ENCODE results near the gene APBB2. TPM values are rescaled to one million over a fixed set of nuclear protein-coding genes. Genes with fewer than 3 reads are reported as not detected.

APBB2 gene
- total and polyA plus RNA-seq, 10 of the 15 experiments (the other 5 are each of a cell fraction or from before 2014, with no cell fraction given) = 2.7 to 24.6 (median 19.0) TPM

DNA sequence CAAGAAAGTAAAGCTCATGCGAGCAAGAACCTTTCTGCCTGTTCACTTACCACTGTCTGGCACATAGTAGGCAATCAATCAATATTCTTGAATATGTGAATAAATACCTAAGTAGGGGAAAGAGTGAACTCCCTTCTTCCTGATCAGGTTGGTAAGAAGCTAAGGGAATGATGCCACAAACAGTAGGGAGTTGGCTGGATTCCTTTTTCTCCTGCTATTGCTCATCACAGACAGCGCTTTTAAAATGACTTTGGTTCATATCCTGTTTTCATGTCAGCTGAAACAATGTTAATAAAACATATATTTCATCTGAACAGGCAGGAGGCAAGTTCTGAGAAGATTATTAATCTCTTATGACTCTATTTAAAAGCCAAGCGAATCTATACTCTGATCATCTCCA, 365.4 kb downstream of the APBB2 start:
- Histone ChIP-seq H3K4me1 (ENCODE audit: control insufficient read depth, insufficient read depth, low read length) (no peaks in the 10 kb centered on the region), H4K20me1 (ENCODE audit: control insufficient read depth, insufficient read depth) (no peaks in the 10 kb centered on the region), H3K36me3 (ENCODE audit: control insufficient read depth in 2 of 2, insufficient read depth in 2 of 2, low read length in 1 of 2) (no peaks in the 10 kb centered on the region), H3K9ac (ENCODE audit: control insufficient read depth, insufficient read depth, low read length) (no peak overlapping the region), H3K4me2 (ENCODE audit: control insufficient read depth, insufficient read depth) (no peak overlapping the region), H3K27me3 (replicated peaks in 1 of 2; ENCODE audit: control insufficient read depth in 2 of 2, insufficient read depth in 2 of 2, low read length in 1 of 2) (no peaks in the 10 kb centered on the region), H2AFZ (ENCODE audit: control insufficient read depth, low read depth, low read length) (no peak overlapping the region), H3K4me3 (no peak overlapping the region), H3K27ac (ENCODE audit: control insufficient read depth, insufficient read depth) (no peak overlapping the region), H3K9me3 (replicated peaks; ENCODE audit: control insufficient read depth, insufficient read depth, low read length) (no peaks in the 10 kb centered on the region), H3K79me2 (ENCODE audit: control insufficient read depth, insufficient read depth, low read length) (no peaks in the 10 kb centered on the region)
- FAIRE-seq (no peak), ATAC-seq (no peak), DNase-seq (ENCODE audit: low read depth, low spot score) (no peak)
- POLR2A ChIA-PET = no interaction called here
- 67% methylated on average over 3 of the region's 3 CpGs for WGBS (ENCODE audit: insufficient coverage, insufficient replicate concordance, low lambda C conversion rate, missing lambda C conversion rate)
- SMC1A ChIA-PET (ENCODE audit: uncharacterized antibody, unreplicated experiment) = interaction anchor here (0.9 to 1.1 kb wide), 3 partner anchors 8 to 49 kb away, joined by 3 to 4 read pairs (median 3); no protein-coding TSS in a partner anchor
- RAD21 ChIA-PET (ENCODE audit: unreplicated experiment) = interaction anchor here (0.7 kb wide), 1 partner anchor 368 kb away, joined by 3 read pairs; no protein-coding TSS in a partner anchor
- TF ChIP-seq E4F1 (IDR thresholded peaks at IDR 0.05; ENCODE audit: borderline replicate concordance, partially characterized antibody) = no peak
- in situ Hi-C loops (cut with MboI) (no loop called here), intact Hi-C loops (cut with micrococcal nuclease; ENCODE audit: unreplicated experiment) (no loop called here)
- BruUV-seq (replicated peaks) = no TSS peak
- CTCF ChIA-PET = interaction anchor here (0.6 to 11.5 kb wide), 4 partner anchors 8 to 156 kb away, joined by 3 to 224 read pairs (median 8); no protein-coding TSS in a partner anchor

- ChIA-PET SMC1A (ENCODE audit: uncharacterized antibody, unreplicated experiment) (interaction anchor here (1.1 kb wide), 1 partner anchor 49 kb away, joined by 3 read pairs; no protein-coding TSS in a partner anchor), POLR2A (no interaction called here), RAD21 (ENCODE audit: unreplicated experiment) (interaction anchor here (0.6 to 3.7 kb wide), 2 partner anchors 111 to 281 kb away, joined by 3 to 15 read pairs; no protein-coding TSS in a partner anchor), CTCF (interaction anchor here (0.6 to 11.5 kb wide), 5 partner anchors 7 to 155 kb away, joined by 3 to 224 read pairs (median 6); no protein-coding TSS in a partner anchor)
- Histone ChIP-seq H3K9me3 (replicated peaks; ENCODE audit: control insufficient read depth, insufficient read depth, low read length) (no peaks in the 10 kb centered on the region), H3K27me3 (replicated peaks in 1 of 2; ENCODE audit: control insufficient read depth in 2 of 2, insufficient read depth in 2 of 2, low read length in 1 of 2) (no peaks in the 10 kb centered on the region), H2AFZ (ENCODE audit: control insufficient read depth, low read depth, low read length) (no peak overlapping the region), H3K4me3 (no peak overlapping the region), H3K9ac (ENCODE audit: control insufficient read depth, insufficient read depth, low read length) (no peak overlapping the region), H3K36me3 (ENCODE audit: control insufficient read depth in 2 of 2, insufficient read depth in 2 of 2, low read length in 1 of 2) (no peaks in the 10 kb centered on the region), H3K4me2 (ENCODE audit: control insufficient read depth, insufficient read depth) (no peak overlapping the region), H4K20me1 (ENCODE audit: control insufficient read depth, insufficient read depth) (no peaks in the 10 kb centered on the region), H3K79me2 (ENCODE audit: control insufficient read depth, insufficient read depth, low read length) (no peaks in the 10 kb centered on the region), H3K27ac (ENCODE audit: control insufficient read depth, insufficient read depth) (no peak overlapping the region), H3K4me1 (ENCODE audit: control insufficient read depth, insufficient read depth, low read length) (no peaks in the 10 kb centered on the region)
- DNase-seq (ENCODE audit: low read depth, low spot score) = no peak
- BruUV-seq (replicated peaks) = no TSS peak
- in situ Hi-C loops (cut with MboI) (no loop called here), intact Hi-C loops (cut with micrococcal nuclease; ENCODE audit: unreplicated experiment) (no loop called here)
- WGBS (ENCODE audit: insufficient coverage, insufficient replicate concordance, low lambda C conversion rate, missing lambda C conversion rate) = 60% methylated on average over 5 of the region's 5 CpGs
- no peak for FAIRE-seq
- no peak for ATAC-seq
- TF ChIP-seq MAX (IDR thresholded peaks at IDR 0.05; ENCODE audit: low read depth, low read length) (no peak), NR2F1 (conservative IDR thresholded peaks at IDR 0.05) (no peak), IKZF1 (conservative IDR thresholded peaks at IDR 0.05) (no peak), SPI1 (IDR thresholded peaks at IDR 0.05; ENCODE audit: borderline replicate concordance, insufficient read depth, low read depth, low read length) (no peak), BCL11A (IDR thresholded peaks at IDR 0.05; ENCODE audit: low read depth, low read length) (no peak)
- TF ChIP-seq, protein P1, sequence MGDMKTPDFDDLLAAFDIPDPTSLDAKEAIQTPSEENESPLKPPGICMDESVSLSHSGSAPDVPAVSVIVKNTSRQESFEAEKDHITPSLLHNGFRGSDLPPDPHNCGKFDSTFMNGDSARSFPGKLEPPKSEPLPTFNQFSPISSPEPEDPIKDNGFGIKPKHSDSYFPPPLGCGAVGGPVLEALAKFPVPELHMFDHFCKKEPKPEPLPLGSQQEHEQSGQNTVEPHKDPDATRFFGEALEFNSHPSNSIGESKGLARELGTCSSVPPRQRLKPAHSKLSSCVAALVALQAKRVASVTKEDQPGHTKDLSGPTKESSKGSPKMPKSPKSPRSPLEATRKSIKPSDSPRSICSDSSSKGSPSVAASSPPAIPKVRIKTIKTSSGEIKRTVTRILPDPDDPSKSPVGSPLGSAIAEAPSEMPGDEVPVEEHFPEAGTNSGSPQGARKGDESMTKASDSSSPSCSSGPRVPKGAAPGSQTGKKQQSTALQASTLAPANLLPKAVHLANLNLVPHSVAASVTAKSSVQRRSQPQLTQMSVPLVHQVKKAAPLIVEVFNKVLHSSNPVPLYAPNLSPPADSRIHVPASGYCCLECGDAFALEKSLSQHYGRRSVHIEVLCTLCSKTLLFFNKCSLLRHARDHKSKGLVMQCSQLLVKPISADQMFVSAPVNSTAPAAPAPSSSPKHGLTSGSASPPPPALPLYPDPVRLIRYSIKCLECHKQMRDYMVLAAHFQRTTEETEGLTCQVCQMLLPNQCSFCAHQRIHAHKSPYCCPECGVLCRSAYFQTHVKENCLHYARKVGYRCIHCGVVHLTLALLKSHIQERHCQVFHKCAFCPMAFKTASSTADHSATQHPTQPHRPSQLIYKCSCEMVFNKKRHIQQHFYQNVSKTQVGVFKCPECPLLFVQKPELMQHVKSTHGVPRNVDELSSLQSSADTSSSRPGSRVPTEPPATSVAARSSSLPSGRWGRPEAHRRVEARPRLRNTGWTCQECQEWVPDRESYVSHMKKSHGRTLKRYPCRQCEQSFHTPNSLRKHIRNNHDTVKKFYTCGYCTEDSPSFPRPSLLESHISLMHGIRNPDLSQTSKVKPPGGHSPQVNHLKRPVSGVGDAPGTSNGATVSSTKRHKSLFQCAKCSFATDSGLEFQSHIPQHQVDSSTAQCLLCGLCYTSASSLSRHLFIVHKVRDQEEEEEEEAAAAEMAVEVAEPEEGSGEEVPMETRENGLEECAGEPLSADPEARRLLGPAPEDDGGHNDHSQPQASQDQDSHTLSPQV (IDR thresholded peaks at IDR 0.05) = no peak
Measured at GRCh38 chr4:40848251-40848650, 366.1 kb downstream of the APBB2 start.
